K562 (cell line): ENCODE measurements around the gene PUSL1. TPM values are rescaled to one million over a fixed set of nuclear protein-coding genes. Genes with fewer than 3 reads are reported as not detected.

Experiments used
- IRF2 ChIP-seq: sonication (generic); formaldehyde crosslinking; IDR thresholded peaks from 2 replicates; pipeline ENCODE4 v1.8.1; 2022; ENCODE audit warnings: mild to moderate bottlenecking, missing genetic modification reagents
- MGA ChIP-seq: fragments of 450-650 bp; IDR thresholded peaks from 2 replicates; pipeline ENCODE4 v1.6.1; 2016; ENCODE audit warnings: mild to moderate bottlenecking, moderate library complexity
- polyA plus RNA-seq, 8 experiments: library from polyadenylated mRNA; depleted of rRNA in 4 of 8; stranded (reverse) in 5 of 8; unstranded in 3 of 8; fragments of >200 nt; fragmentation: Nextera tagmentation in 2 of 8; fragmentation: Illumina TruSeq in 1 of 8; extraction: Ambion mirVana in 2 of 8; extraction: Trizol in 1 of 8; gene quantifications; 2 replicates each; pipeline versions ENCODE4 v1.2.1 to v1.2.3, GENCODE V29; 2011 to 2014; ENCODE audit warnings: inconsistent platforms in 1 of 8, missing spikeins in 1 of 8
- total RNA-seq, 7 experiments: library from RNA; depleted of rRNA in 6 of 7; stranded (reverse); fragments of >200 nt in 6 of 7; fragmentation: Illumina TruSeq in 2 of 7; extraction: Trizol in 2 of 7; gene quantifications; 2 replicates each; pipeline versions ENCODE4 v1.2.1 to v1.2.3, GENCODE V29; 2011 to 2021; ENCODE audit warnings: low replicate concordance in 1 of 7

PUSL1 gene
- total and polyA plus RNA-seq, 9 of the 15 experiments (the other 6 are each of a cell fraction or from before 2014, with no cell fraction given): 0.62 to 86.9 (median 13.6) TPM

GRCh38 chr1:1279028-1279427 lies 29.4 kb upstream of the PUSL1 start (continued):
- no peak for TF ChIP-seq MGA
- TF ChIP-seq IRF2 (CRISPR knock-in tag): no peak
